HG03025 (cell line): ENCODE data around the gene BBS7.

Experiments
- ATAC-seq: cut with Tn5 transposase; IDR thresholded peaks from one replicate; pipeline ENCODE4 v1.9.1; 2021; ENCODE audit warnings: mild to moderate bottlenecking, moderate library complexity; ENCODE audit not compliant: unreplicated experiment, low FRiP score

The BBS7 gene

DNA sequence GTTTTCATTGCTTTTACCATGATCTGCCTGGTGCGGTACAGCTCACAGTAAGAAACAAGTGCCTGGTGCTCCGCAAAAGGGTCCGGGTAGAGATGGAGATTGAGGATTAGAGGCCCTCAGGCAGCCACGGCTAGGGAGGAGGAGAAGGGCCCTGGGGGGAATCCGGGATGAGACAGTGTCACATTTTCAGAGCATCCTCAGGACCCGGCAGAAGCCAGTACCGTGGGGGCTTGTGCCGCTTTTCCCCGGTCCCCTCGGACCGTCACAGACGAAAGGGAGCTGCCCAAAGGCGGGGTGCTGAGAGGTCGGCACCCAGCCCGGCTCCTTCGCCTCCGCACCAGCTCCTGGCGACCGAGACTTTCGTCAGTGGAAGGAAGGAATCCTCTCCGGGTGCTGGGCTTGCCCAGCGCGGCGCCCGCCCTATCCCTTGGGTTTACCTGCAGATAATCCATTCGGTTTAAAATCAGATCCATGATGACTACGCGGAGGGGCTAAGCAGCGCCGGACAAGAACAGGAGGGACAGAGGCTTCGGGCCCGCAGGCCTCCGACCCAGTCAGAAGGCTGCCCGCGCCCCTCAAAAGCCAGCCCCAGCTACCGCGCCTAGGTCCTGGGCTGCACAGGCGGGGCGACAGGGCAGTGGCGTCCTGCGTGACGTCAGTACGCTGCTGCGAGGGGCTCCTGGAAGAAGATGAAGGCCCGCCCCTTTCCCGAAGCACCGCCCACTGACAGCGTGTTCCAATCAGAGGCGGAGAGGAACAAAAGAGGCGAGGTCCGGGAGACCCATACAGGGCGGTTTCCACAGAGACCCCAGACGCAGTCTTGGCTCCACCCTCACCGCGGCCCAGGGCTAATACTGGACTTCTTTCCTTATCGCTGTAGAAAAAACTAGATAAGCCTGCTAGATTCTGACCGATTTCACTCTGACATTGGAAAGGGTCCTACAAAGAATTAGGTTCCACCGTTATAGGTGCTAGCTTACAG lies at the start of gene BBS7:
Gene BBS7 (minus strand): TSS at position 634 of the 982 bp plus-strand sequence. CDS start 161 bp downstream, at position 473.
- peak; percentile 99 for ATAC-seq

DNA sequence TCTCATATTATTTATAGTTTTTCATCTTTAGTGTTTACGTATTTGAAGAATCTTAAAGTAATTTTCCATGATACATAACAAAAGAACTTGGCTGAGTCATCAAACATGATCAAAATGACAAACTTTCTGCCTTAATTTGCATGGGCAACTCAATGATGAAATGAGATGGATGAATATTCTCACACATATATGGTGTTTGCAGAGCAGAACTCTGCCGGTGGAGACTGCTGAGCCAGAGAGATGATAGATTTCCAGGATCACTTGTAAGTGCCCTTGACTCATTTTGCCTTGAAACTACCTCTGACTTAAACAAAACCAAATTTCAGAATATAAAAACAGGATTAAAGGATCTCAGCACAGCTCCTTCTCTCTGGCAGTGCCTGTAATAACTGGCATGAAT lies 43.4 kb upstream of the BBS7 start:
- no peak for ATAC-seq

DNA sequence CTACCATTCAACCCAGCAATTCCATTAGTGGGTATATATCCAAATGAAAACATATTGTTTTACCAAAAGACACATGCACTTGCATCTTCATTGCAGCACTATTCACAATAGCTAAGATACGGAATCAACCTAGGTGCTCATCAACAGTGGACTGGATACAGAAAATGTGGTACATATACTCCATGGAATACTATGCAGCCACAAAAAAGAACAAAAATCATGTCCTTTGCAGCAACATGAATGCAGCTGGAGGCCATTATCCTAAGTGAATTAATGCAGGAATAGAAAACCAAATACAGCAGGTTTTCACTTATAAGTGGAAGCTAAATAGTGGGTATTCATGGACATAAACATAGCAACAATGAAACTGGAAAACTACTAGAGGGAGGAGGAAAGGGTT lies 38.1 kb upstream of the BBS7 start:
- ATAC-seq = no peak

DNA sequence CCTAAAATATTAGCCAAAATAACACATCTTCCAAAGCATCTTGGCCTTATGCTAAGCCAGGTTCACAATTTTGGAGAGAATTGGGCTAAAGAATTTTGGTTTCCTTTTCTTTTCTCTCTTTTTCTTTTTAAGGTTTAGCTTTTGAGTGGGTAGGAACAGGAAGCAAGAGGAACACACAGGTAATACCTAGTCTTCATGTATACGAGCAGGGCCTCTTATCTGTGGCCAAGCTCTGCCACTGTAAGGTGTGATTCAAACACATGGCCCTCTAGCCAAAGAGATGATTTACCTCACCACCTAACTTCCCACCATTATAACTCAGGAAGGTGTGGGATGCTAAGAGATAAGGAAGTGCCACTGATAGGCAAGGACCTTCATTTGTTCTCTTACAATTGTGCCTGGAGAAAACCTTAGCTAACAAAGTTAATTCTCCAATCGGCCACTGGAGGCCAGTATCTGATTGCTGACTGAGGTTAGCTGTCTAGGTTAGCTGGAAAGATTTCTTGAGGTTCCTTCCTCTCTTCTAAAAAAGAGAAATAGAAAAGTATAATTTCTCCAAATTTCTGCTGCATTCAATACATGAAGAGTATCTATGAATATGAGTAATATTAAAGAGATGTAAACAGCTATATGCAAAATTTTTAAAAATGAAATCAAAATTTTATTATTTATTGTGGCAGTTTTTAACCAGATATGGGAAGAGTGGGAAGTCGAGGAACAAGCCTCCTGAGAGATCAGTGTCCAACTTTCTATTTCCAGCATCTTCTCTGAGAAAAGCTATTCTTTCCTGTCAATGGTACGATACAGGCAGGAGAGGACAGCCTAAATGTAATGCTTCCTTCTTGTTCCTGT lies 30.1 kb upstream of the BBS7 start:
- peak; percentile 89 for ATAC-seq

DNA sequence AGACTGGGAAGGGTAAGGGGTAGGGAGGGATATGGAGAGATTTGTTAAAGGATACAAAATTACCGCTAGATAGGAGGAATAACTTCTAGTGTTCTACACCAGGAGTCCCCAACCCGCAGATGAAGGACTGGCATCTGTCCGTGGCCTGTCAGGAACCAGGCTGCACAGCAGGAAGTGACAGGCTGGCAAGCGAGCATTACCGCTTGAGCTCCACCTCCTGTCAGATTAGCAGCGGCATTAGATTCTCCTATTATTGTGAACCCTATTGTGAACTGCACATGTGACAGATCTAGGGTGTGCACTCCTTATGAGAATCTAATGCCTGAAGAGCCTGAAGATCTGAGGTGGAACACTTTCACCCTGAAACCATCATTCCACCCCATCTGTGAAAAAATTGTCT lies 27.9 kb upstream of the BBS7 start:
- ATAC-seq = no peak

GRCh38 chr4:121888134-121888533 lies 17.9 kb upstream of the BBS7 start:
- ATAC-seq = no peak

DNA sequence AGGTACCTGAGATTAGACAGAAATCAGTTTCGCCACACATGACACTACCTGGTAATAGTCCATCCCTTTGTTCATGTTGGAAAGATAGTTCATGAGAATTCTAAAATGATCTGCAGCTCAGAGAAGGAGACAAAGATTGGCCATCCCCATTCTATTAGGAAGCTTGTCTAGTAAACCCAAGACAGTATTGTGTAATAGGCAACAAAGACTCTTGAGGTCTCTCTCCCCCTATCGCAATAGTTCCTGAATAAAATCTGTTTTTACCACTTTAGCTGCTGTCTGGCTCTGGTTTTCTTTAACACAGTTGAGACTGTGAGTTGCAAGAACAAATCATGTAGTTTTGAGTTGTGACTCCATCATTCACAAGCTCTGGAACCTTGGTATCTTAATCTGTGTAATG lies 14.8 kb upstream of the BBS7 start:
- no peak for ATAC-seq

GRCh38 chr4:121881158-121881557 lies 10.9 kb upstream of the BBS7 start:
- no peak for ATAC-seq

GRCh38 chr4:121879135-121879534 lies 8.9 kb upstream of the BBS7 start:
- no peak for ATAC-seq

- ATAC-seq = no peak
Observed at GRCh38 chr4:121877041-121877773, 6.9 kb upstream of the BBS7 start.

- no peak for ATAC-seq
Observed at GRCh38 chr4:121876070-121876469, 5.8 kb upstream of the BBS7 start.

DNA sequence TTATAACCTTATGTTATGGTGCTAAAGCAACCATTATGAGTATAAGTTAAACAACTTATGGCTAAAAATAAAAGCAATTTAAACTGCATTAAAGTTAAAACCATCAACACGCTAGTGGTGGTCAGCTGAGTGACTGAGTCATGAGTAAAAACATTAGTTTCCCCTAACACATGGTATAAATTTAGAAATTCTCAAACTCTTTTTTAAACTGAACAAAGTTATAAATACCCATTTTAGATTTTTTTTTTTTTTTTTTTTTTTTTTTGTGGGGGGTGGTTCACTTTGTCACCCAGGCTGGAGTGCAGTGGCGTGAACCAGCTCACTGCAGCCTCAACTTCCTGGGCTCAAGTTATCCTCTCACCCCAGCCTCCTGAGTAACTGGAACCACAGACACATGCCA lies 5.4 kb upstream of the BBS7 start:
- no peak for ATAC-seq

DNA sequence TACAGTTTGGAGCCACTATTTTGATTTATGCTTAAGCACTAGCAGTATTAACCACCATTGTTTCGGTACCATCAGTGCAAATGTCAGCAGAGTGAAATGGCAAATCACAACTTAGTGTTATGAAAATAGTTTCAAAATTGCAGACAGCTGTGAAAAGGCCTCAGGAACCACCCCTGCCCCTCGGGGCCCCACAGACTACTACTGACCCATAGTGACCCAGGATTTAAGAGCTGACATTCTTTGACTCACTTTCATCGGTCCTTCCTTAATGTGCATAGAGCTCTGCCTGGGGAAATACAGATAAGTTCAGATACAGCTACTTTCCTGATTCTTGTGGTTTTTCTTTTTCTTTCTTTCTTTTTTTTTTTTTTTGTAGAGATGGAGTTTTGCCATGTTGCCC lies 3.3 kb upstream of the BBS7 start:
- no peak for ATAC-seq

GRCh38 chr4:121863799-121864198 lies 6.5 kb downstream of the BBS7 start:
- no peak for ATAC-seq

- no peak for ATAC-seq
Observed at GRCh38 chr4:121861426-121861825, 8.8 kb downstream of the BBS7 start.

DNA sequence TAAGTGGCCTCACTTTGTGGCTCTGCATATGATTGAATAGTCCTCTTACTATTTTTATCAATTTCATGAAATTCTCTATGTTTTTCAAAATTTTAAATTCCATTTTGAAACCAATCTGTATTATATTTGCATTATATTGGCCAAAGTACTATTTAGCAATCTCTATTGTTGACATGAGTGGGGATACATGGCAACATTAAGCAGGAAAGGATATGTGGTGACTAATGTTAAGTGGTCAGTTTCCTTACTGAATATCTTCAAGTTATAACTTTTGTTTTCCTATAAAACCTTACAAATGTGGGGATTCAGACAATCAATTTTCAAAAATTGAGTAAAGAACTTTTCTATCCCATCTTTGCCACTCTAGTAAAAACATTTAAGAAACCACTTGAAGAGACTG lies 10.2 kb downstream of the BBS7 start:
- no peak for ATAC-seq

- no peak for ATAC-seq
Observed at GRCh38 chr4:121851354-121851753, 18.9 kb downstream of the BBS7 start.

GRCh38 chr4:121846662-121847061 lies 23.6 kb downstream of the BBS7 start:
- ATAC-seq = no peak

- ATAC-seq = no peak
Observed at GRCh38 chr4:121842862-121843261, 27.4 kb downstream of the BBS7 start.

- ATAC-seq = no peak
Observed at GRCh38 chr4:121838136-121838535, 32.1 kb downstream of the BBS7 start.

- ATAC-seq = no peak
Observed at GRCh38 chr4:121829511-121829910, 40.8 kb downstream of the BBS7 start.
